GM10847 (cell line): ENCODE data around the gene CPLX4.

Experiments
- POLR2A ChIP-seq: IDR thresholded peaks from 2 replicates; pipeline ENCODE4 v1.6.1; 2011; ENCODE audit not compliant: insufficient read length; ENCODE audit errors: extremely low read depth

Gene CPLX4

DNA sequence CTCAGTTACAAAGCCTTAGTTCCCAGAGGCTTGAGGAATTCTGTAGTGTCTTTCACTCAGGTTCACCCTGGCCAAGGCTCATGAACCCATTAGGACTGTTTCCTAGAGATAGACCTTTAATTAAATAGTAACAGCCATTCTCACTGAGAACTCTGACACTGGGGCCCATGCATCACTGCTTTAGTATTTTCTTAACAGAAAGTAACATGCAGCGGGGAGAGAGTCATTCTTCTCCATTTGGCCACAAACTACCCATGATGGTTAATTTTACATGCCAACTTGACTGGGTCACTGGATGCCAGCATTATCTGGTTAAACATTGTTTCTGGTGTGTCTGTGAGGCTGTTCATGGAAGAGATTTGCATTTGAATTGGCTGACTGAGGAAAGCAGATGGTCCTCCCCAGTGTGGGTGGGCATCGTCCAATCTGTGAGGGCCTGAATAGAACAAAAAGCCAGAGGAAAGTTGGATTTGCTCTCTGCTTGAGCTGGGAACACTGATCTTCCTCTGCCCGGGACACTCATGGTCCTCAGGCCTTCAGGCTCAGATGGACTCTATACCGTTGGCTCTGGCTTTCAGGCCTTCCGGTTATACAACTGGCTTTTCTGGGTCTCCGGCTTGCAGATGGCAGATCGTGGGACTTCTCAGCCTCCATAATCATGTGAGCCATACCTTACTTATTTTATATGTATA, 5.6 kb upstream of the CPLX4 start:
- no peak for TF ChIP-seq POLR2A

DNA sequence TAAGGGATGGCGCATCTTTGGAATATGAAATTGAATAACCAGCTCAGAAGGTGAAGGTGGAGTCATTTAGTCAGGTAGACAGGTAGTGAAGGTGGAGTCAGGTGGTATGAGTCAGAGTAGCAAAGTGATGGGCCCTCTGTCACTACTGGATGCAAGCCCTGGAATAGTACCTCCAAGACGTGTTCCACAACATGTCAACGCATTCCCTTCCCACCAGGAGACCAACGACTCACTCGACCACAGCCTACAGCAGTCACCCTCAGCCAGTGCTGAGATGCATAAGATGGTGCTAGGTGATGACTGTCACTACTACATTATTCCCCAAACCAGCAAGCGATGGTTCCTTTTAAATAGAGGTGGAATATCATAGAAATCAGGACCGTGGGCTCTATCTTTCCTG, 6.8 kb downstream of the CPLX4 start:
- no peak for TF ChIP-seq POLR2A

DNA sequence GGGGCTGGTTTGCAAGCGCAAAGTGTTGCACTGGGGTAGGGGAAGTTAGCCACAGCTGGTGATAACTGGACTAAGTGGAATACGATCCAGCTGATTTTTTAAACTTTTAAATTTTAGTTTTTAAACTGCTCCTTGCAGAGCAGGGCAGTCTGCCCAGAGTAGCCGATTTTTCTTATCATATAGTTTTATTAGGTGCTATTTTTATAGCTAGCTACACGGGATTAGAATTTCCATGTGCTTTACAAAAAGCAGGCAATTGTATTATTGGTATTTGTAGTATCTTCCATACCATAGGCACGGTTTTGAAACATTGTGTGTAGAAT, 9.6 kb downstream of the CPLX4 start:
- no peak for TF ChIP-seq POLR2A

DNA sequence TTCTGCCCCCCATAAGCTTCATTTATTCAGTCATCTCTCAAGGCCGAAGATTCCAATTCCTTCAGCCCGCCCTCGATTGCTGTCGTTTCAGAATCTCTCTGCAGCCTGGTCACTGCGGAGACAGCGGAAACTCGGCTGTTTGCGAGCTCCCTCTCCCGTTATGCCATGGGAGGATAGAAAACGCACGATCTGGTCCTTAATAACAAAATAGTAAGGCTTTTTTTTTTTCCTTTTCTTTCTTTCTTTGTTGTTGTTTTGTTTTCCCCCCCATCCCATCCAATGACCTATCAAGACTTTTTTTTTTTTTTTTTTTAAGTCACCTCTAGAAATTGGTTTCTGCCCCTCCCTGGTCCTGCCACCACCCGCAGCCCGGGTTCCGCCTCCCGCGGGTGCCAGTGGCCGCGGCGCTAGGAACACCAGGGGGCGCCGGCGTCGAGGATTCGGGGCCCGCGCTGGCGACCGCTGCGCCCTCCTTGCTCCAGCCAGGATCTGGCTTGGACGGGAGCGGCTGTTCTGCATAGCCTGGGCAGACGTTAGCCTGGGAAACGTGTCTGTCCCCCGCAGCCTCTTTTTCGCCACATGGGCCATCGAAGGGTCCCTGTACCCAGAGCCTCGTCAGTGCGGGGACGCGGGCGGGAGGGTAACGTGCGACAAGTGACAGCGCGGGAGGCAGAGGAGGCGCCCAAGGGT, 10.1 kb downstream of the CPLX4 start:
- no peak for TF ChIP-seq POLR2A

DNA sequence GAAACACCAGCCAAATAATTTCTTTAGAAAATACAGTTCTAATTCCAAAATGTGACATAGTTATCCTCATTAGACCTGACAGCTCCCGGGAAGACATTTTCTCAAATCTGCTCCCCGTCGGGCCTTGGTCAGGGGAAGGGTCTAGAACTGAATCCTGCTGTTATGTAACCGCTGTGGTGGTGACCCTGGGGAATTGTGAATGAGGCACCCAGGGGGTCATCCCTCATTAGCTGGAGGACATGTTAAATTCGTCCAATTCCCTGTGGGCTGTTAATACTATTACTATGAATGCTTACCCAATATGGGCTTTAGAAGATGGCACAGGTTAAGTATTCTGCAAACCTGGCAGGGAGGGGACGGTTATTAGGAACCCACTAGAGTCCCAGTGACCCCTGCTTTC, 11.8 kb downstream of the CPLX4 start:
- no peak for TF ChIP-seq POLR2A

DNA sequence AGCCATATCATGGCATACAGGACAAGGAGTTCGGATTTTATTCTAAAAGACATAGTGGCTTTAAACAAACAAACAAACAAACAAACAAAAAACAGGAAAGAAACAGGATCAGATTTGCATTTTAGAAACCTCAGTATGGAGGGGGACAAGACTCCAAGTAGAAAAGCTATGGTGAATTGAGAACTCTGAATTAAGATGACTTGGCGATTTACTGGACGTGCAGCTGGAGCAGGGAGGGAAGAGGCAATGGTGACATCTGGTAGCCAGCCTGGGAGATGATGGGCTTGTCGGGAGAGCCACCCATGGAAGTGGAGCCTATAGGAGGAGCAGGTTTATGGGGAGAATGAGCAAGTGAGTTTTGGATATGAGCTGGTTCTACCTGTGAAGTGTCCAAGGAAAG, 13.2 kb downstream of the CPLX4 start:
- no peak for TF ChIP-seq POLR2A

DNA sequence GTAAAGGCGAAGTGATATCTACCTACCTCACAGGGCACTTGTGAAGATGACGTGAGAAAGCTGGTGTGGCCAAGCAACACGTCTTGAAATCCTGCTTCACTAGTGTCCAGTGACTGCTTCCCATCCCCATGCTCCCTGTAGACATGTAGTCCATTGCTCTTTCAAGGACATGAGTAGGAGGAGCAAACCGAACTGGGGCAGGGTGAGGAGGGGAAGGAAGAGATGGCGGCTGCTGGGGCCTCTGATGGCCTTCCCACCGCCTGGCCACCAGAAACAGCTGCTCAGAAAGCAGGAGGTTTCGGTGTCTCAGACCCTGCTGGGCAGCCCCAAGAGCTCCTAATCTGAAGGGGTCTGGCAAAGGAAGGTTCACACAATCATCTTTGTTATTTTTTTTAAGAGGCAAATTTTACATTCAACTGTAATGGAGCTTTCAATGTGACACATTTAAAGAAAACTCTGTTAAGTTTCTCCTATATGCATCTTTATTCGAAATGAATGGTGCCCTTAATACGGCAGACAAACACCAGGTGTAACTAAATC, 14.7 kb downstream of the CPLX4 start:
- no peak for TF ChIP-seq POLR2A

DNA sequence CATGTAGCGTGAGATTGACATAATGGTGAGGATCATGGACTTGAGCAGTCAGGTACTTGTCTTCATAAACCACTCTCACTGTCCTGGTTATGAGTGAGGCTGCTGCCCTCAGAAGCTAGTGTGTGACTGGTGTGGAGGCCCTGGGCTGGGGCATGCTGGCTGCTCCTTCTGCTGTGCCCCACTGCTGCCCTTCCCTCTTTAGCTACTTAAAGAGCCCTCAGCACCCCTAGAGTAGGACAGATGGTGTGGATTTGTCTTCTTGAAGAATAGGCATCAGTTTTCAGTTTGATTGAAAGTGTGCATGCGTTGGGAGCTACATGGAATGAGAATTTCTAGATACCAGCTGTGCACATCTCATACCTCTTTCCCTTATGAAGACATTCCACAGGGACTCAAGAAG, 15.4 kb downstream of the CPLX4 start:
- no peak for TF ChIP-seq POLR2A

DNA sequence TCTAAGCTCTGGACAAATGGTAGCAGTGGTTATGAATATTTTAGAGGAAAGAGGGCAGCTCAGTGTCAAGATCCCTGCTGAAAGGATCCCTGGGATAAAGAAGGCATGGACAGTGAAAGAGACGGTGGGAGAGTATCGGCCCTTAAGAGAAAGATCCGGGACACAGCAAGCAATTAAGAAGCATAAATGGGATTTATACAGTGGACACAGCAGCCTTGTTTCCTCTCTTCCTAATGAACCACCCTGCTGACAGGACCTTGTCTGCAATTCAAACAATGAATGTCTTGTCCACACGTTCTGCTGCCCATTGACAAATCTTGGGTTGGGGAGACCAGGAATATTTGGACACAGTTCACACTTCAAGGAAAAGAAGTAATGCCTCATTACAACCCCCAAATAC, 16.5 kb downstream of the CPLX4 start:
- TF ChIP-seq POLR2A, result no peak

DNA sequence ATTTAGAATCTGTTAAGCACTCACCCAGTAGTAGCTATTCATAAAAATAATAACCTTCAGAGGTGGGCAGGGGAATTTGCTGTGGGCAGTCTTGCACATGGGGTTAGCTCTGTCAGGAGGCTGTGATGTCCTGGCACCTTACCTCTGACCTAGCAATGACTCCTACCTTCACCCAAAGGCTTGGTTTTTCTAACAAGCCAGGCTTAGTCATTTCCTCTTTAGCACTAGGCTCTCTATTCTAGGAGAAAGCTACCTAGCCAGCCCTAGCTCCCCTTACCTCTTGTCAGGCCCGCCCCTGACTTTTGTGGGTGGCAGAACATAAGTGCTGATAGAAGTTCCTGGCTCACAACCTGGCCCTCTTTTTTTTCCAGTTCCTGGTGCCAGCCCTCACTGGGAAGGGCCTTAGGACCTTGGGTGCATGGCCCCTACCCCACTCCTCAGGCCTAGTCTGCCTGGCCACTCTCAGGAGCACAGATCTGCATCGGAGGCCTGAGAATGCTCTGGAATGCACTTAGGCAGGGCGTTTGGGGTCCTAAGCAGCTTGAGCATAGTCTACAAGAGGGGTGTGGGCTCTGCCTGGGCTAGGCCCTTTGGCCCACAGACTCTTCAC, 17.7 kb downstream of the CPLX4 start:
- no peak for TF ChIP-seq POLR2A

DNA sequence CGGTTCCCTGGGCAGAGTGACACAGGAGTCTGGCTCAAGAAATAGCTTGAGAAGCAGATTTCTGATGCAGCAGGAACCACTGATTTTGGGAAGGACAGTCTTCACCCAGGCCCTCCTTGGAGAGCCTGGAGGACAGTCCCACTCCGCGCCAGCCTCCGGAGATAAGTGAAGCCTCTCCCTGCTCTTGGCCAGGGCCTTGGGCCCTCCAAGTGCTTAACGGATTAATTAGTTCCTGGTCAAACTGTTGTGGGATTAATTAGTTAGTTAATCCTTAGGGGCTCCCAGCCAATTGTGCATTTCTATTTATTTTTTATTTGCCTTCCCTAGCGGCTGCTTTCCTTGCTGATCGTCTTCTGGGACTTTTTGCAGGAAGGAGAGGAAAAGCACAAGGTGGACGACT, 19.6 kb downstream of the CPLX4 start:
- no peak for TF ChIP-seq POLR2A

DNA sequence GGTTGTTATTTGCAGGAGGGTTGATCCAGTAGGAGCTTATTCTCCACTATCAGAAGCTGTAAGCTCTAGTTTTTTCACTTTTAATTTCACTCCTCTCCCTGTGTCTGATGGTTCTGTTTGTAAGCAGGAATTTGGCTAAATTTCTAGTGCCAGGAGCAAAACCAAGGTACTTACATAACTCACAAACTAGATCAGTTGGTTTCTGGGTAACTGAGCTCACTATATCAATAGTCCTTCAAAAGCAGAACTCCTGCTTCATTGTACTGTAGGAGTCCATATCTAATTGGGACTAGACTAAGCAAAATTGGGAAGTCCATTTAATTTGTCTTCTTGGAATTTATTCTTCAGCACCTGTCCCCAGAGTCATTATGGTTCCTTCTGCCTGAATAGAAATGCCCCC, 25.1 kb downstream of the CPLX4 start:
- no peak for TF ChIP-seq POLR2A

DNA sequence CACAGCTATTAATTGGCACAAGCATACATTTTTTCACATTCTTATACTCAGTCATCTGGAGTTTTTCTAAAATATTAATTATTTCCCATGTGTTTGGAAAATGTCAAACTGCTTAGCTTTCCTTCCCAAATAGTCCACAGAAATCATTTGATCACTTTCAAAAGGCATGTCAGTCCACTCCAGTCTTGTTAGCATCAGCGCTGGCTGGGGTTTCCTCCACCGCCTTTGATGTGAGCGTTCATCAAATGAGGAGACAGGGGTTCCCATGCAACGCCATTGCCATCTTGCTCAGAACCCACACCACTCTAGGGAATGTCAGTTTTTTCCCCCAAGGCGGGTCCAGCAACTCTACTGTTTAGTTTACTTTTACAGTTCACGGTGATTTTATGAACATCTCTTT, 32.1 kb downstream of the CPLX4 start:
- TF ChIP-seq POLR2A, result no peak

DNA sequence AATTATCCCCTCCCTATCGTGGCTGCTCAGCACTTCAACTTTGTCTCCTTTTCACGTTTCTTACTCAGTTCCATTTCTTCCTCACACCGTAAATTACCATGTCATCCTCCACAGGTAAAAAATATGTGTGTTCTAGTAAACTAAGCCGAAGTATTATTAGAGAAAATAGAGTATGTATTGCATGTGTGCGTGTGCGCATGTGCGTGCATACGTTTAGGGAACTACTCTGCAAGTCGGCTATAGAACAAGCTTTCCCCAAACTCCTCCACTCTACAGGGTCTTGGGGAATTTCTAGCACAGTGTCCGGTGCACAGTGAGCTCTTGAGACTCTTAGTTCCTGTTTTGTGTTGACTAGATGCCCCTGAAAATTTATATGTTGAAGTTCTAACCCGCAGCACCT, 36.1 kb downstream of the CPLX4 start:
- no peak for TF ChIP-seq POLR2A

DNA sequence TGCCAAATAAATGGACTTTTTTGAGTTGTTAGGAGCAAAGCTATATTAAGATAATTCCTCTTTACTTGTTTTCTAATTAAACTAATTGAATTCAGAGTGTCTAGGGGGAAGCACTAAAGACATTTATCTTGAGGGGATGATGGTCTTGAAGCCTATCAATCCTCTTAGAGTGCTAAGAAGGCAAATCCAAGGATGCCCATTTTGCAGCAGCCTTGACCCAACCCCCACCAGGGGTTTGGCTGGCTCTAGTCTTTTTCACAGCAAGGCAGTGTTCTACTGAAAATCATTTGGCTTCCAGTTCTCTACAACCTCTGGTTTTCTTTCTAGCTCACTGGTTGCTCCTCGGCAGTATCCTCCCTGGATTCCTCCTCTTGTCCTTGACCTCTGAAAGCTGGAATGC, 38.7 kb downstream of the CPLX4 start:
- TF ChIP-seq POLR2A, result no peak

DNA sequence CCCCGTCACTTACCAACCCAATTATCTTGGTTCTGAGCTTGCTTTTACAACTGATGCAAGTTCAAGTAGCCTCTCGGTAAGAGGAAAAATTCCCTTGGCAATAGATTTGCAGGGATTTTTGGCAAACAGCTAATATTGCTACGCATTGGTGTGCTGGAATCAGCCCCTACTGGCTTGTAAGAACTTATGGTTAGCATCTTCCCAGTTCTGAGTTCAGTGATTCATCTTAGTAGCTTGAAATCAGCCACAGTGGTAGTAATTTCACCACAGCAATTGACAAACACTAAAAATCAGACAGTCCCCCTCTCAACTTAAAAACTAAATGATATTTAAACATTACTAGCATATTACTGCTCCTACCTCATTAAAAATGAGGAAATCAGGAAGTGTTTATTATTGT, 39.3 kb downstream of the CPLX4 start:
- TF ChIP-seq POLR2A, result no peak
